ENCODE data around the gene TMEM45B.
"Not testable (repeated sequence)": the region's sequence is repeated elsewhere in the genome, so short reads cannot be mapped to it uniquely, and the experiment has no call there.

The TMEM45B gene
- total RNA-seq: 0 to 11.0 (median 3.1) reads per million in 4 experiments

DNA sequence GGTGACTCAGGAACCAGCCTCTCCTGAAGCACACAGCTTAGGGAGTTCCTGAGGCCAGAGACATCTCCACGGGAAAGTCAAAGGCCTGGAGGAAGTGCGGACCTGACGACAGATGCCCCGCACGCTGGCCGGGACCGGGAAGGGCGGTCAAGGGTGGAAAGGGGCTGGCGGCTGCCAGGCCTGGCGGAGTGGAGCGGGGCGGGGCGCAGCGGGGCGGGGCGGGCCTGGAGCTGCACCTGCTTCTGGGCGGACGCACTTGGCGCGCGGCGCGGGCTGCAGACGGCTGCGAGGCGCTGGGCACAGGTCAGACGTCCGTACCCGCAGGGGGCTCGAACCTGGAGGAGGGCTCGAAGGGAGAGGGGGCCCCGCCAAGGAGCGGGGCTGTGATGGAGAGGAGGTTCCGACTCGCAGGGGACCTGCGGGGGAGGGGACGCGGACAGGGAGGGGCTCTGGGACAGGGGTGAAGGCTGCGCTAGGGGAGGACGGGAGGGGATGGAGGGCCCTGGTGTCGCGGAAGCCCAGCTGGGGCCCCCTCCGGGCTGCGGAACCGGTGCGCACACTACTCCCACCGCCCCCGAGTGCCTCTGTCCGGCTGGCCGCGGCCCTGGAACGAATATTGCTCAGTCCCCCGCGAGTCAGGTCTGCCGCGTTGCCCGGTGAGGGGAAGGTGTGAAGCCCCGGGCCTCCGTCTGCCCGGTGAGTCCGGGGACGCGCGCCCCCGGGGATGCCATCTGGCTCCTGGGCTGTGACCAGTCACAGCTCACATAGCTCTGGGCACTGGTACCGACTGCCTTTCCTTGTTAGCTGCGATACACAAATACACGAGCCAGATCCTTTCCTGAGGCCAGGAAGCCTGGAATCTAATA lies at the start of gene TMEM45B:
TSS of gene TMEM45B (plus strand) at position 253 of the 866 bp plus-strand sequence. CDS start 36,635 bp downstream, outside the sequence.
- no peak for DNase-seq

DNA sequence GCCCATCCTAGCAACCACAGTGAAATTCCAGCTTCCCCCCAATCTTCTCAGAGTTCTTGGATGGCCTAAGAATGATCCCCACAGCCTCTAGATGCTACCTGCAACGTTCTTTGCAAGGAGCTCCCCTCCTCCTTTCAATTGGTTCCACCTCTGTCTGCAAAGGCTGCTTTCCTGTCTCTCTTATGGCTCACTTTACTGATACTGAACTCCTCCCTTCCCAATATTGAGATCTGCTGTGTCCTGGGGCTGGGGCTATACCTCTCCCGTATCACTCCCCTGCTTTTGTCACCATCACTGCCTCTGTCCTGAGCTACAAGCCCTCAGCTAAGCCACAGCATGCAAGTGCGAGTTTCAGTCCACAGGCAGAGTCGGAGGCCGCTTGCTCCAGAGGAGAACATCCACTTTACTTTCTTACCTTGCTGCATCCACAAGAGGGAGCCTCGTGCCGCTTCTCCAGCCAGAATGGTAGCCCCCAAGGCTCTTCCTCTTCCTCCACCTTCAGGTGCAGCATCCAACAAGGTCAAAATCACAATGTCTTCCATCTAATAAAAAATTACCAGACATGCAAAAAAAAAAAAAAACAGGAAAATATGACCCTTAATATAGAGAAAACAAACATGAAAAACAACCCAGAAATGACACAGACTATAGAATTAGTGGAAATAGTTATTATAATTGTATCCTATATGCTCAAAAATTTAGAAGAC lies 48.6 kb upstream of the TMEM45B start:
- DNase-seq: no peak

DNA sequence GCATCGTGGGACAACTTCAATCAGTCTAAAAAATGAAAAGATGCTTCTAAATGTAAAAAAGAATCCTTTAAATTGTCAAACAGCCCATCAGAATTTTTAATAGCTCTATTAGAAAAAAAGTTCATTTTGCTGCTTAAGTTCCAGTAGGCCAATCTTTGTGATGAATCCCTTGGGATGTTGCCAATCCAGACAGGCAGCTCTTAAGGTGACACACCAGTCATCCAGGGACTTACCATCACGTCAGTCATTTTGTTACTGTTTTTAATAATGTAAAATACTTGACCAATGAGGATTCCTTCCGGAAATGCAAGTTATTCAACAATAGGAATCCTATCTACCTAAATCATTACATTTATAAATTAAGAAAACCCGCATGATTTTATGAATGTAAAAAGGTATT lies 47.8 kb upstream of the TMEM45B start:
- DNase-seq: no peak

DNA sequence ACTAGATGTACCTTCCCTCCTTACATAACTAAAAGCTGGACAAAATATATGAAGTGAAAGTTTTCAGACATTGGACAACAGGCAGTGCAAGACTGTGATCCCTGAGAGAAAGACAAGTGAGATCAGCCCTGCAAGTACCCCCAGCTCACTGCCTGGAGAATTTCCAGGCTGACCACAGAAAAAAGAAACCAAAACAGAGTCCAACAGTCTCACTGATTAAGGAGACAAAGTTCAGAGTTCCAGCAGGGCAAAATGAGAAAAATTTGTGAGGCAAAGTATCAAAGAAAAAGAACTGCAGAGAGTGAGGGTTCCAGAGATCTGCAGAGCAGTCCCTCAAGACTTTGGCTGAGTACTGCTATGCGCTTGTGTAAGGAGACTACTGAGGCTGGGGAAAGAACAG lies 47.3 kb upstream of the TMEM45B start:
- DNase-seq: no peak

DNA sequence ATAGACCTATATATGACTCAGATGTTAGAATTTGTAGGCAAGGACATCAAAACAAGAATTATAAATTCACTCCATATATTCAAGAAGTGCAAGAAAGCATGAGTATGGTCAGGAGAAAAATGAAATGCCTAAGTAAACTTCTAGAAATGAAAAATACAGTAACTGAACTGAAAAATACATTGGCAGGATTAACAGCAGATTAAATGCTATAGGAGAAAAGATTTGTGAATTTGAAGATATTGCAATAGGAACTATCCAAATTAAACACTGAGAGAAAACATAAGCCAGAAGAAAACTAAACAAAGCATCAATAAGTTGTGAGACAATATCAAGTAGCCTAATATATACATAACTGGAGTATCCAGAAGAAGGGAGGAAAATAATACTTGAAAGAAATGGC lies 46.6 kb upstream of the TMEM45B start:
- no peak for DNase-seq

DNA sequence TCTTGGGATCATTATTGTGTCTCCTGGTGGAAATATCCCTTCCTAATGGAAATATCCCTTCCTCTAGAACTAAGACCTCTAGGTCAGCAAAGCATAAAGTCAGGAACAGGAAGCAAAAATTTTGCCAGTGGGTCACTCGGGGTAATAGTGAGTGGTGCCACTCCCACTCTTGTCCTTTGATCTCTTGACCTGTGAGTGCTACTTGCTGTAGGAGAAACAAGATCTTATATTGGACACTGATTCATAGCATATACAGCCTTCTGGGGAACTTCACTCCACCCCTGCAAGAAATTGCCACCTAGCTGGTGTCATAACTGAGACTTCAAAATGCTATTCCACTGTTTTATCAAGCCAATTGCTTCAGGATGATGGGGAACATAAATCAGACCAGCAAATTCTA lies 44.7 kb upstream of the TMEM45B start:
- no peak for DNase-seq

DNA sequence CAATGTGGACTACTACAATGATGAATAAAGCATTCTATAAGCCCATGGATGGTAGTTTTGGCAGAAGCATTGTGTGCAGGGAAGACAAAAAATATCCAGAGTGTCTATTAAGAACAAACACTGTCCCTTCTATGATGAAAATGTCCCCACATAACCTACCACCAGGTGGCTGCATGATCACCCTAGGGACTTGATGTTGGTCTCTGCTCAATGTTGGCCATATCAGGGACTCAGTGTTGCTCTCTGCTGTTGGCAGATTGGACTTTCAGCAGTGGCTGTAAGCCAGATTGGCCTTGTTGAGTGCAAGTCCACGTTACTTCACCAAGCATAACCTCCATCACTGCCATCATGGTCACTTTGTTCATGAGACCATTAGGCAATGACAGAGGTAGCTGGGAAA lies 44.2 kb upstream of the TMEM45B start:
- DNase-seq: not testable (repeated sequence)

DNA sequence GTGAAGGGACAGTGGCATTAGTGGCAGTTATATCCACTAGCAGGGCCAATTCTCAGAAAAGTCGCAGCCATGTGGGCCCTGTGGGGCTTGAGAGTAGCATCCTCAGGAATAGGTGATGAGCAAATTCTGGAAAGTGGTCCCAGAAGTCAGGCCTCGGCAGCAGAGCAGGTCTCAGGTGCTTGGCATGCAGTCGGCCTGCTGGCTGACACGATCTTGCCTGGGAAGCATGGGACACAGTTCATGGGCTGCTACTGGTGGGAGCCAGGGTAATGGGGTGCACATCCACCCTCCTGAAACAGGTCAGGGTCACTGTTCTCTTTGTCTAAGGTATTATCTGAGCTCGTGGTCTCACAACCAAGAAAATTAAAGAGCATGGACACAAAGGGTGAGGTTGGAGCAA lies 36.8 kb upstream of the TMEM45B start:
- DNase-seq: no peak

DNA sequence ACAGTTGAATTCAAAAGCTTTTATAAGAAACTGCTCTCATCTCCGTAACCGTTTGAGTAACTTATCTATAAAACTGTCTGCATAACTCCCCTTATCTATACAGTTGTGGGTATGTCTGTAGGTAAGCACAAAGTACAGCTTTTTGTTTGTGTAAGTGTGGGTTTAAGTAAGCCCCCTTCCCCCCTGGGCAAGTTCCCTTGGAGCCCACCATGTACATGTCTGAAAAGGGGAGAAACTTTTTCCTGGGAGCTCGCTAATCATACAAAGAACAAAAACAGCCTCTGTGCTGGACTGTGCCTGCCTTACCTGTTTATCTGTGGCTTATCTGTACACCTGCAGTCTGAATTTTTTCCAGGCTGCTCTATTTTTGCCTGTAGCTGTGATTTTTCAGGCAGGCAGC lies 36.3 kb upstream of the TMEM45B start:
- DNase-seq: no peak

DNA sequence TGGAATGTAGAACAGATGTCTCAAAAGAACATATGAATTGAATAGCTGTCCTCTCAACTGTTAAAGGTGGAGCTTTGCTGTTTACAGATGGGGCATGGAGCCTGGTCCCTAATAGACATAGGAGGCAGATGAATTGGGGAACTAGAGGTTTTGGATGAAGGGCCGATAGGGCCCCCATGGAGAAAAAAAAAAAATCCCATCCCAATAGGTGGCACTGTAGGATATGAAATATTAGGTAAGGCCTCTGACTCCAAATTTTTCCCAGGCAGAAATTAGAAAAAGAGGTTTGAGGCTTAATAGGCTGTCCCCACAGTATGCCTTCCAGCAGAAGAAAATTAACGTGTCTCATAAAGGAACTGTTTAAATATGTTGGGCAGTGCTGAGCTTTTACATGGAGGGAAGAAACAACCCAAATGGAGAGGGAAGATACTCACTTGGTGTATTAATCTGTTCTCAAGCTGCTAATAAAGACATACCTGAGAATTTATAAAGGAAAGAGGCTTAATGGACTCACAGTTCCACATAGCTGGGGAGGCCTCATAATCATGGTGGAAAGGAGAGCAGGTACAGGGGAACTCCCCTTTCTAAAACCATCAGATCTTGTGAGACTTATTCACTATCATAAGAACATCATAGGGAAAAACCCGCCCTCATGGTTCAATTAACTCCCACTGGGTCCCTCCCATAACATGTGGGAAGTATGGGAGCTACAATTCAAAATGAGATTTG lies 30.1 kb upstream of the TMEM45B start:
- no peak for DNase-seq

DNA sequence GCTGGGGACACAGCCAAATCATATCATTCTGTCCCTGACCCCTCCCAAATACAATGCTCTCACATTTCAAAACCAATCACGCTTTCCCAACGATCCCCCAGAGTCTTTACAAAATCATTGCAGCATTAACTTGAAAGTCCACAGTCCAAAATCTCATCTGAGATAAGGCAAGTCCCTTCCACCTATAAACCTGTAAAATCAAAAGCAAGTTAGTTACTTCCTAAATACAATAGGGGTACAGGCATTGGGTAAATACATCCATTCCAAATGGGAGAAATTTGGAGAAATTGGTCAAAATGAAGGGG lies 29.6 kb upstream of the TMEM45B start:
- not testable (repeated sequence) for DNase-seq

DNA sequence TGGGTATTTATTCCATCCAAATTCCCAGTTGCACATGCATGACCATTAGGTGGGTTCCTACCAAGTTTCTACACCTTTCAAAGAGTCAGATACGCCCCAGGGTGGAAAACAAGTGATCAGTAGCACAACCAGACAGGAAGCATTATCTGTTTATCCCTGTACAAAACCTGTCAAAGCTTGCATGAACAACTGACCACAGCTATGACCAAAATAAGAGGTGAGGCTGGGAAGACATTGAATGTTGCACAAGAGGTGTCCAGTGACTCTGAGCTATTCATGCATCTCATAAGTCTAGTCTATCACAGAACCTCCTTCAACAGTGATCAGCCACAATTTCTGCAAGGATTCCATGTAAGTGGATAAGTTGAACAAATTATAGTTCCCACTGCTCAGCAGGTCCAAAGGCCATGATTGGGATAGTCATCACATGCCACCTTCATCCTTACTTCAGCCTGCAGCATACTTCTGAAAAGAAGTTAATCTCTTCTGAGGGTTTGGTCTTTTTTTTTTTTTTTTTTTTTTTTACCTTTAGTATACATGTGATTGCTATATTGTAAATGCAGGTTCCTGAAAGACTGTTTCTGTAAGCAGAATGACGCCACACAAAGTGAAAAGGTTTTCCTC lies 28.0 kb upstream of the TMEM45B start:
- DNase-seq: no peak

DNA sequence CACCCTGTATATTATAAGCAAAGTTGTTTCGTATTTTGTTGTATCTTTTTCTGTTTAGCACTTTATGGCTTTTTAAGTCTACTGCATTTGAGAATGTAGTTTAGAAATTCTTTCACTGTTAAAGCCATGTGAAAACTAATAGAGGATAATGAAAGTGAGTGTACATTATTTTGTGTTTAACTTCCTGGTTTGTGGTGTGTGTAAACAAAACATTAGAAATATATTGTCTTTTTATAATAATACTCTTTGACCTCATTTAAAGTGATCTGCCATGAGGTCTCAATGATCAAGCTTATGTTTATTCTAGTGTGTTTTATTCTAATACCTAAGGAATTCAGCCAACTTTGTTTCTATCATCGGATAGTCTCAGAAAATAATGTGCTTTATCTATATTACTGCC lies 27.4 kb upstream of the TMEM45B start:
- DNase-seq: no peak

DNA sequence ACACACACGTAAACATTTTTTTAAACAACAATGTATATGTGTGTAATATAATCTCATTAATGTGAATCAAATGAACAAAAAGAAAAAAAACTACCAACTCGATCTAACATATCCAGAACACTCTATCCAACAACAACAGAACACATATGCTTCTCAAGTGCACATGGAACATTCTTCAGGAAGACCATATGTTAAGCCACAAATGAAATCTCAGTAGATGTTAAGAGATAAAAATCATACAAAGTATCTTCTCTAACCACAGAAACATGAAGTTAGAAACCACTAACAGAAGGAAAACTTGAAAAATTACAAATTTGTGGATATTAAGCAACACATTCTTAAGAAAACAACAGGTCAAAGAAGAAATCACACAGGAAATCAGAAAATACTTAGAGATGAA lies 25.5 kb upstream of the TMEM45B start:
- DNase-seq: no peak

DNA sequence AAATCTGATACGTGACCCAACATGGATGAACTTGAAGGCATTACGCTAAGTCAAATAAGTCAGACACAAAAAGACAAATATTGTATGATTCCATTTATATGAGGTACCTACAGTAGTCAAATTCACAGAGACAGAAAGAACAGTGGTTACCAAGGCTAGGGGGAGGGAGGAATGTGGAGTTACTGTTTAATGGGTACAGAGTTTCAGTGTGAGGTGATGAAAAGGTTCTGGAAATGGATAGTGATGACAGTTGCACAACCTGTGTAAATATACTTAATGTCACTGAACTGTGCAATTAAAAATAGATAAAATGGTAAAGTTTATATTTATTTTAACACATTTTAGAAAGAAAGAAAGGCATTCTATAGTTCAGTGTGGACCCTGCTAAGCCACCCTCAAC lies 24.1 kb upstream of the TMEM45B start:
- DNase-seq: no peak

DNA sequence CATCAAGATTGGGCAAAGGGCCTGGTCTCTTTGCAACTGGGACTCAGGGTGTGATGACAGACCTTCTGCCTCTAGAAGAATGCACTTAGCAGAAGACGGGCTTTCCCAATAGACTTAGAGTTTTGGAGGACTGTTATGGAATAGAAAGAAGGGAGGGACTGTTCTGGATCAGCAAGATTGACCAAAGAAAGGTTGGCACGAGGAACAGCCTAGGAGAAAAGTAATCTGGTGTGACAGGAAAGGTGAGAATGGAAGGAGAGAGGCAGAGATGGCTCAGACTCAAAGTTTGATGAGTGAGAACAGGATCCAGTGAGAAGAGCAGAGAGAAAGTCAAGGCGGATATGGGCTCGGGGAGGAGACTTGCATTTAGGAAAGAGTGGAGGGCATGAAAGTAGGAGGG lies 23.0 kb upstream of the TMEM45B start:
- no peak for DNase-seq

DNA sequence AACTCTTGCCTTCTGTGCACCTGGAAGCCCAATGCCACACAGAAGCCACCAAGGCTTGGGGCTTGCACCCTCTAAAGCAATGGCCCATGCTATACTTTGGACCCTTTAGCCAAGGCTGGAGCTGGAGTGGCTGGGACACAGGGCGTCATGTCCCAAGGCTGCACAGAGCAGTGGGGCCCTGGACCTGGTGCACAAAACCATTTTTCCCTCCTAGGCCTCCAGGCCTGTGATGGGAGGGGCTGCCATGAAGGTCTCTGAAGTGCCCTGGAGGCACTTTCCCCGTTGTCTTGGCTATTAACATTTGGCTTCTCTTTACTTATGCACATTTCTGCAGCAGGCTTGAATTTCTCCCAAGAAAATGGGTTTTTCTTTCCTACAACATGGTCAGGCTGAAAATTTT lies 20.6 kb upstream of the TMEM45B start:
- DNase-seq: no peak

DNA sequence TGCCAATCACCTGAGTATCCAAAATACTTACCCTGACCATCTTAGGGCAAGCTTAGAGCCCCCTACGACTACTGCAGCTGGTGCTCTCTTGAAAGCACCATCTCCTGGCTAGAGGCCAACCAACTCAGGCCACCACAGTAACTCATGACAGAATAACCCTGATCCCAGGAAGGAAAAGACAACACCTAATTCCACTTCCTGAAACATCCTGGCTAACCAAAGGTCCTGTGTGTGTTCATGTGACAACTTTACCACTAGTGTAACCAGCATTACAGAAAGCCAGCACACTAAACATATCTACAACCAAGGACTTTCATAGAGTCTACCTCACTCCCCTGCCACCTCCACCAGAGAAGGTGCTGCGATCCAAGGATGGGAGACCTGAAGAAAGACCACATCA lies 17.4 kb upstream of the TMEM45B start:
- no peak for DNase-seq

DNA sequence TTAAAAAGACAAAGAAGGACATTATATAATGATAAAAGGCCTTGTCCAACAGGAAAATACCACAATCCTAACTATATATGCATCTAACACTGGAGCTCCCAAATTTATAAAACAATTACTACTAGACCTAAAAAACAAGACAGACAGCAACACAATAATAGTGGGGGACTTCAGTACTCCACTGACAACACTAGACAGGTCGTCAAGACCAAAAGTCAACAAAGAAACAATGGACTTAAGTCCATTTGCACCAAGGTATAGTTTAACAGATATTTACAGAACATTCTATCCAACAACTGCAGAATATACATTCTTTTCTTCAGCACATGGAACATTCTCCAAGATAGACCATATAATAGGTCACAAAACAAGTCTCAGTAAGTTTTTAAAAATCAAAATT lies 15.5 kb upstream of the TMEM45B start:
- not testable (repeated sequence) for DNase-seq

DNA sequence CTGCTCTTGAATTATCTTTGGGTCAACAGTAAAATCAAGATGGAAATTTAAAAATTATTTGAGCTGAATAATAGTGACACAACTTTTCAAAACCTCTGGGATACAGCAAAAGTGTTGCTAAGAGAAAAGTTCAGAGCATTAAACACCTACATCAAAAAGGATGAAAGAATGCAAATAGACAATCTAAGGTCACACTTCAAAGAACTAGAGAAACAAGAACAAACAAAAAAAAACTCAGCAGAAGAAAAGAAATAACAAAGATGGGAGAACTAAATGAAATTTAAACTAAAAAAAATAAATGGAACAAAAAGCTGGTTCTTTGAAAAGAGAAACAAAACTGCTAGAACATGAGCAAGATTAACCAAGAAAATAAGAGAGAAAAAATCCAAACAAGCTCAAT lies 15.0 kb upstream of the TMEM45B start:
- DNase-seq: no peak

DNA sequence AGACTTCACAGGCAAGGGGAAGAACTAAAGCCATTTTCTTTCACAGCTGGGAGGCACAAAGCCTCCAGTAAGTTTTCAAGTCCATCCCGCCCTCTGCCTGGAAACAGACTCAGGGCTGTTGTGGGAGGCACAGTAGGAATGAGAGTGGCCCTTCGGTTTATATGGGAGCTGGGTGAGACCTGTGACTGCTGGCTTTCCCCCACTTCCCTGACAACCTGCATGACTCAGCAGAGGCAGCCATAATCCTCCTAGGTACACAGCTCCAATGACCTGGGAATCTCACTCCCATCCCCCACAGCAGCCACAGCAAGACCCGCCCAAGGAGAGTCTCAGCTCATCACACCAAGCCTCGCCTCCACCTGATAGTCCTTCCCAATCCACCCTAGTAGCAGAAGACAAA lies 12.1 kb upstream of the TMEM45B start:
- no peak for DNase-seq

DNA sequence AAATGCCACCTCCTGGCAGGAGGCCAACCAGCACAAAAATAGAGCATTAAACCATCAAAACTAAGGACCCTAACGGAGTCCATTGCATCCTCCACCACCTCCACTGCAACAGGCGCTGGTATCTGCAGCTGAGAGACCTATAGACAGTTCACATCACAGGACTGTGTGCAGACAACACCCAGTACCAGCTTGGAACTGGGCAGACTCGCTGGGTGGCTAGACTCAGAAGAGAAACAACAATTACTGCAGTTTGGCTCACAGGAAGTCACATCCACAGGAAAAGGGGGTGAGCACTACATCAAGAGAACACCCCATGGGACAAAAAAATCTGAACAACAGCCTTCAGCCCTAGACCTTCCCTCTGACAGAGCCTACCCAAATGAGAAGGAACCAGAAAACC lies 11.6 kb upstream of the TMEM45B start:
- no peak for DNase-seq

DNA sequence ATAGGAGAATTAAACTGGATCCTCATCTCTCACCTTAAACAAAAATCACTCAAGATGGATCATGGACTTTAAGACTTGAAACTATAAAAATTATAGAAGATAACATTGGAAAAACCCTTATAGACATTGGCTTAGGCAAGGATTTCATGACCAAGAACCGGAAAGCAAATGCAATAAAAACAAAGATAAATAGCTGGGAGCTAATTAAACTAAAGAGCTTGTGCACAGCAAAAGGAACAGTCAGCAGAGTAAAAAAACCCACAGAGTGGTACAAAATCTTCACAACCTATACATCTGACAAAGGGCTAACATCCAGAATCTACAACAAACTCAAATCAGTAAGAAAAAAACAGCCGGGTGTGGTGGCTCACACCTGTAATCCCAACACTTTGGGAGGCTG lies 7.4 kb upstream of the TMEM45B start:
- DNase-seq: not testable (repeated sequence)
